Tibial nerve (tissue), 4 donors: ENCODE data around the gene NIPSNAP3A.

ENCODE experiments used
- CTCF ChIP-seq, 5 experiments: fragments of 200-600 bp in 3 of 5; fragments of 450-650 bp in 2 of 5; sonication (generic) in 3 of 5; IDR thresholded peaks; one replicate each; pipeline ENCODE4 v1.5.1; 2016 to 2019; ENCODE audit warnings: antibody characterized with exemption in 5 of 5, mild to moderate bottlenecking in 3 of 5, moderate library complexity in 2 of 5
- EP300 ChIP-seq, 2 donors: sonication (generic); formaldehyde crosslinking; IDR thresholded peaks; one replicate each; pipeline ENCODE4 v1.6.1; 2017; ENCODE audit warnings: antibody characterized with exemption in 2 of 2, mild to moderate bottlenecking in 1 of 2
- POLR2A ChIP-seq, 2 donors: fragments of 450-650 bp; IDR thresholded peaks; one replicate each; pipeline ENCODE4 v1.6.1; 2017; ENCODE audit warnings: antibody characterized with exemption in 2 of 2, mild to moderate bottlenecking in 2 of 2, moderate library complexity in 2 of 2

- no peak for TF ChIP-seq EP300 (IDR thresholded peaks at IDR 0.05)
- TF ChIP-seq CTCF (IDR thresholded peaks at IDR 0.05) = no peak
- no peak for TF ChIP-seq POLR2A (IDR thresholded peaks at IDR 0.05)
Measured at GRCh38 chr9:104802906-104803305, 55.4 kb downstream of the NIPSNAP3A start.
